Endothelial cell of umbilical vein (primary cell): ENCODE data around the gene IL32. TPM values are rescaled to one million over a fixed set of nuclear protein-coding genes. Genes with fewer than 3 reads are reported as not detected.

ENCODE experiments used
- BruUV-seq: library from RNA; stranded (reverse); fragments of 400-500 nt; replicated peaks from 2 replicates; lab custom pipeline; 2021; lab: Mats Ljungman, UMichigan
- CTCF ChIA-PET: fragments of 300-600, 350-600 bp; sonication (Branson Sonifier 250); formaldehyde crosslinking; loops from one replicate; lab custom pipeline; 2021; ENCODE audit warnings: antibody characterized with exemption, inconsistent platforms; lab: Charles Lee
- POLR2A ChIA-PET: fragments of 300-600, 350-600 bp; sonication (Branson Sonifier 250); formaldehyde crosslinking; loops from one replicate; lab custom pipeline; 2021; ENCODE audit warnings: antibody characterized with exemption, inconsistent platforms; lab: Charles Lee
- DNase-seq: peaks from one replicate; pipeline ENCODE4 v3.0.0-alpha.2; 2011; ENCODE audit warnings: low read depth, low spot score
- FAIRE-seq: peaks from 2 replicates; lab custom pipeline; 2011; peaks lifted over from hg19 to GRCh38; lab: Jason Lieb, UNC
- H2AFZ ChIP-seq: 2 replicates; pipeline ENCODE4 v1.6.0; 2012; ENCODE audit warnings: low read depth, low read length, control low read depth, inconsistent platforms
- H3K27ac ChIP-seq: 2 replicates; pipeline ENCODE4 v1.5.1; 2011; ENCODE audit warnings: low read depth, mild to moderate bottlenecking, control low read depth, low read length, moderate library complexity; ENCODE audit not compliant: insufficient read depth
- H3K27me3 ChIP-seq, 2 experiments: 2 replicates each; pipeline versions ENCODE4 v1.6.0 to v1.6.1; 2011; ENCODE audit warnings: low read length in 2 of 2, mixed read lengths in 1 of 2; ENCODE audit not compliant: control insufficient read depth in 2 of 2, insufficient read depth in 2 of 2
- H3K36me3 ChIP-seq, 2 experiments: 2 replicates in 1 of 2; 3 replicates in 1 of 2; pipeline ENCODE4 v1.5.1; 2011; ENCODE audit warnings: low read length in 2 of 2, mild to moderate bottlenecking in 1 of 2, moderate library complexity in 1 of 2; ENCODE audit not compliant: control insufficient read depth in 2 of 2, insufficient read depth in 2 of 2; ENCODE audit errors: extremely low read depth in 1 of 2
- H3K4me1 ChIP-seq: 3 replicates; pipeline ENCODE4 v1.5.1; 2011; ENCODE audit warnings: mild to moderate bottlenecking, low read length; ENCODE audit not compliant: control insufficient read depth, insufficient read depth; ENCODE audit errors: extremely low read depth
- H3K4me2 ChIP-seq: 2 replicates; pipeline ENCODE4 v1.6.1; 2011; ENCODE audit warnings: low read length, control low read depth, mixed read lengths; ENCODE audit not compliant: insufficient read depth
- H3K4me3 ChIP-seq, 3 experiments: fragments of 200-600 bp in 1 of 3; sonication (generic), shearing (Covaris generic) in 1 of 3; replicated peaks in 1 of 3; 2 replicates each; pipeline ENCODE4 v1.5.1; 2011 to 2016; ENCODE audit warnings: control low read depth in 3 of 3, low read length in 3 of 3, mild to moderate bottlenecking in 2 of 3, inconsistent platforms in 1 of 3, low read depth in 1 of 3, moderate library complexity in 1 of 3; ENCODE audit not compliant: insufficient read depth in 1 of 3
- H3K79me2 ChIP-seq: 2 replicates; pipeline ENCODE4 v1.6.0; 2012; ENCODE audit warnings: low read length, inconsistent platforms; ENCODE audit not compliant: control insufficient read depth, insufficient read depth
- H3K9ac ChIP-seq: replicated peaks from 2 replicates; pipeline ENCODE3; 2011; ENCODE audit warnings: low read length, control low read depth; ENCODE audit not compliant: insufficient read depth; ENCODE audit errors: extremely low read depth
- H3K9me1 ChIP-seq: replicated peaks from 3 replicates; pipeline ENCODE4 v1.6.0; 2011; ENCODE audit warnings: mild to moderate bottlenecking, low read length; ENCODE audit not compliant: control insufficient read depth, insufficient read depth; ENCODE audit errors: extremely low read depth
- H3K9me3 ChIP-seq: replicated peaks from 2 replicates; pipeline ENCODE4 v1.5.1; 2012; ENCODE audit warnings: low read length, inconsistent platforms; ENCODE audit not compliant: control insufficient read depth, insufficient read depth
- H4K20me1 ChIP-seq: replicated peaks from 2 replicates; pipeline ENCODE3; 2011; ENCODE audit warnings: mild to moderate bottlenecking, low read length; ENCODE audit not compliant: control insufficient read depth, insufficient read depth; ENCODE audit errors: extremely low read depth
- CTCF ChIP-seq, 2 donors: IDR thresholded peaks; 1 replicate in 1 of 2; 2 replicates in 1 of 2; pipeline ENCODE4 v1.5.1; 2011; ENCODE audit warnings: low read length in 2 of 2, mild to moderate bottlenecking in 2 of 2, moderate library complexity in 2 of 2, control low read depth in 1 of 2, inconsistent platforms in 1 of 2, low read depth in 1 of 2; ENCODE audit not compliant: insufficient read depth in 1 of 2; ENCODE audit errors: extremely low read depth in 1 of 2
- EZH2 ChIP-seq: IDR thresholded peaks from 2 replicates; pipeline ENCODE4 v1.6.1; 2012; ENCODE audit warnings: borderline replicate concordance, low read depth, mild to moderate bottlenecking, moderate library complexity, low read length, inconsistent platforms; ENCODE audit not compliant: severe bottlenecking
- FOS ChIP-seq: IDR thresholded peaks from 2 replicates; pipeline ENCODE4 v1.6.1; 2011; ENCODE audit warnings: mild to moderate bottlenecking, low read length, moderate library complexity, borderline replicate concordance; ENCODE audit not compliant: insufficient read depth
- GATA2 ChIP-seq: IDR thresholded peaks from 2 replicates; pipeline ENCODE4 v1.7.0; 2011; ENCODE audit warnings: low read depth, mild to moderate bottlenecking, moderate library complexity, mixed read lengths, low read length; ENCODE audit not compliant: insufficient read length, insufficient read depth
- JUN ChIP-seq: IDR thresholded peaks from 2 replicates; pipeline ENCODE4 v1.6.1; 2011; ENCODE audit warnings: borderline replicate concordance, low read depth; ENCODE audit not compliant: insufficient read length, insufficient read depth
- MAX ChIP-seq: IDR thresholded peaks from 2 replicates; pipeline ENCODE4 v1.6.1; 2011; ENCODE audit not compliant: insufficient read depth, insufficient read length
- MYC ChIP-seq: IDR thresholded peaks from one replicate; pipeline ENCODE4 v1.6.1; 2011; ENCODE audit warnings: mild to moderate bottlenecking, low read depth, low read length
- POLR2A ChIP-seq: IDR thresholded peaks from 2 replicates; pipeline ENCODE4 v1.6.1; 2012; ENCODE audit warnings: low read depth, mild to moderate bottlenecking, control low read depth, low read length
- POLR2AphosphoS5 ChIP-seq: IDR thresholded peaks from 2 replicates; pipeline ENCODE4 v1.6.1; 2012; ENCODE audit warnings: low read depth, mild to moderate bottlenecking, control low read depth, low read length, moderate library complexity; ENCODE audit not compliant: insufficient read depth
- dilution Hi-C: fragments of 300-500 bp; cut with MboI; formaldehyde crosslinking; loops from one replicate; pipeline ENCODE4 v1.15.0; 2019; ENCODE audit warnings: low sequenced_read_pairs; ENCODE audit not compliant: extremely low pct_ligation_motif_present
- intact Hi-C: fragments of 100-400 bp; cut with micrococcal nuclease; formaldehyde crosslinking; loops from one replicate; pipeline ENCODE4 v1.10.0; 2022
- polyA plus RNA-seq, 4 experiments: library from polyadenylated mRNA; depleted of rRNA in 3 of 4; stranded (reverse) in 3 of 4; unstranded in 1 of 4; fragments of >200 nt; gene quantifications; 2 replicates each; pipeline versions ENCODE4 v1.2.1 to v1.2.3, GENCODE V29; 2011 to 2012; ENCODE audit warnings: missing spikeins in 1 of 4
- total RNA-seq: library from RNA; stranded (reverse); gene quantifications from 2 replicates; pipeline ENCODE4 v1.2.3, GENCODE V29; 2021

The IL32 gene
- total and polyA plus RNA-seq, 2 donors (not counting 3 experiments of a cell fraction or from before 2014, with no cell fraction given) = 55.7 to 336 TPM

- Histone ChIP-seq H3K36me3 (no peaks in the 10 kb centered on the region), H3K79me2 (no peaks in the 10 kb centered on the region), H3K9me3 (no peaks in the 10 kb centered on the region), H3K4me1 (peaks cover 2% of the 10 kb centered on the region), H3K4me3 (no peak overlapping the region), H3K4me2 (no peak overlapping the region), H4K20me1 (no peaks in the 10 kb centered on the region), H3K27ac (no peak overlapping the region), H3K9ac (no peak overlapping the region), H3K9me1 (no peaks in the 10 kb centered on the region), H3K27me3 (peaks cover 18 to 27% of the 10 kb centered on the region in 2 experiments), H2AFZ (no peak overlapping the region)
- ChIA-PET POLR2A (interaction anchor here (0.6 kb wide), 1 partner anchor 66 kb away, joined by 3 read pairs; no protein-coding TSS in a partner anchor), CTCF (interaction anchor here (0.6 to 14.7 kb wide), 5 partner anchors 11 to 88 kb away, joined by 3 to 200 read pairs (median 5); partner anchors contain the start of gene ZNF213)
- dilution Hi-C loops = no loop called here
- intact Hi-C loops = no loop called here
- DNase-seq (no peak), FAIRE-seq (no peak)
- TF ChIP-seq CTCF (IDR thresholded peaks at IDR 0.05; ENCODE audit: extremely low read depth in 1 of 2, insufficient read depth in 1 of 2, low read depth in 1 of 2, low read length in 2 of 2) = no peak
- no peak for TF ChIP-seq MYC
- TF ChIP-seq FOS = no peak
- BruUV-seq = no TSS peak
Observed at GRCh38 chr16:3047387-3047720, 18.1 kb upstream of the IL32 start.

- H3K27ac ChIP-seq = no peak overlapping the region
- TF ChIP-seq EZH2 (no peak), POLR2A (no peak), FOS (no peak), GATA2 (no peak), CTCF (IDR thresholded peaks at IDR 0.05; ENCODE audit: extremely low read depth in 1 of 2, insufficient read depth in 1 of 2, low read depth in 1 of 2, low read length in 2 of 2) (no peak), POLR2AphosphoS5 (no peak), MYC (no peak), MAX (no peak), JUN (no peak)
- H3K27me3 ChIP-seq = peaks cover 16 to 27% of the 10 kb centered on the region in 2 experiments
- H3K9ac ChIP-seq = no peak overlapping the region
- no peak overlapping the region for H3K4me3 ChIP-seq
- dilution Hi-C loops (no loop called here), intact Hi-C loops (no loop called here)
- no peak overlapping the region for H3K4me2 ChIP-seq
- FAIRE-seq (no peak), DNase-seq (no peak)
- H3K79me2 ChIP-seq = no peaks in the 10 kb centered on the region
- no peaks in the 10 kb centered on the region for H3K36me3 ChIP-seq
- no peaks in the 10 kb centered on the region for H4K20me1 ChIP-seq
- no peaks in the 10 kb centered on the region for H3K9me1 ChIP-seq
- no peaks in the 10 kb centered on the region for H3K9me3 ChIP-seq
- CTCF ChIA-PET = interaction anchor here (3.4 to 14.7 kb wide), 2 partner anchors 19 to 80 kb away, joined by 13 to 200 read pairs; no protein-coding TSS in a partner anchor
- H2AFZ ChIP-seq = no peak overlapping the region
- POLR2A ChIA-PET = no interaction called here
- no TSS peak for BruUV-seq
- peaks cover 2% of the 10 kb centered on the region for H3K4me1 ChIP-seq
Observed at GRCh38 chr16:3049921-3050481, 15.4 kb upstream of the IL32 start.
